GM18951 (cell line): ENCODE data around the gene DNAJC6.
"Not testable (repeated sequence)": the region's sequence is repeated elsewhere in the genome, so short reads cannot be mapped to it uniquely, and the experiment has no call there.

Source experiments
- POLR2A ChIP-seq: IDR thresholded peaks from 4 replicates; pipeline ENCODE4 v1.6.1; 2011; ENCODE audit warnings: mild to moderate bottlenecking; ENCODE audit not compliant: insufficient read length, insufficient read depth; ENCODE audit errors: extremely low read depth
- in situ Hi-C: fragments of 300-500 bp; cut with MboI; formaldehyde crosslinking; loops from one replicate; pipeline ENCODE4 v1.12.0; 2022; ENCODE audit warnings: low sequenced_read_pairs, mixed read lengths, inconsistent platforms; ENCODE audit not compliant: unreplicated experiment

DNAJC6 gene

DNA sequence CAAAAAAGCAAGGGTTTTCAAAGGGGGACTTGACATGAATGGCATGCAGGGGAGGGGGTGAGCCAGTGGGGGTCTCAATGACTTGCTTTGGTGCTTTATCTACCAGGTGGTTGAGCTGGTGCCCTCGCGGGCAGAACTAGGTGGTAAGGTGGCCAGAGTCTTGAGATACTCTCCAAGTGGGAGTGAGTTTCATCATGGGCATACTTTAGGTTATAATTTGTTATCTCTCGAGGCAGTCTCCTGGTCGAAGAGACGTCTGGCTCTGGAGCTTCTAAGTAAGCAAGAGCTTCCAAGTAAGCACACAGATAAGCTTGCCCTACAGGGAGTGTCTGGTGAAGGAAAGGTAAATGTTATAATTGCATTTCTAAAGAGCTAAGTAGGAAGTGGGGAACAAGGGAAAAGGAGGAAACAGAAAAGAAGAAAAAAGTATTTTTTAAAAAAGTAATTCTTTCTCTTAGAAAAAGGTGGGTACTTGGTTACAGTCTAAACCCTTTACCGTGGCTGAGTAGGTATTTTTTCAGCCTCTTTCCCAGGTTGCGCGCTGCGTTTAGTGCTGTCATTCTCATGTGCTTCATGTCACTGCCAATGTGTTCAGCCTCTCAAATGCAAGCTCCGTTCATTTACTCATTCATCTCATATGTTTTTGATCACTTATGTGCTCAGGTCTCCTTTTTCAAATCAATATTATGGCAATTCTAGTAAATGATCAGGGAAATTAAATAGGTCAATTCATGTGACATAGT, 31.6 kb upstream of the DNAJC6 start:
- in situ Hi-C loops: no loop called here

DNA sequence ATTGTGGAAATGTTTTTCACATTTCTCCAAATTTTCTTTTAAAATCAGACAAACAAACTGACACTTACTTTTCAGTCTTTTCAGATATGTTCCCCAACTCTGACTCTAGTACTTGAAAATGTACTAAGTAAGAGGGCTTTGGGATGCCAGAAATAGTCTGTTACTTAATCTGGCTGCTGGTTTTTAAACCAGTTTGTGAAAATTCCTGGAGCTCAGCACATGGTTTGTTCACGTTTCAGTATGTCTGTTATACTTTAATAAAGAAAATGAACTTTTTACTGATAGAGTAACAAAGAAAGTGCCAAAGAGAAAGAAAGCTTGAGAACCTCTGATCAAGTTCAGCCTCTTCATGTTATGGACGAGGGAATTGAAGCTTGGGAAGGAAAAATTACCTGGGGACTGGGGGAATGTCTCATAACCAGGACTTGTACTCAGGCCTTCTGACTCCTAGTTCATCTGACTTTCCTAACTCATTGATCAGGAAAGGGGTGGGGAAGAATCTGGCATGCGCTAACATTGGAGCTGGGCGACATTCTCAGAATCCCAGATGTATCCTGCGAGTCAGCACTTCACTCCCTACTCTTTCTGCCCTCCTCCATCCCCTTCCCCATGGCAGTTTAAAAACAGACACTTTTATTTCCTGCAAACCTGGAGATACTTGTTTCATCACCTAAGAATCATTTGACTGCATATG, 30.8 kb upstream of the DNAJC6 start:
- TF ChIP-seq POLR2A: no peak
- in situ Hi-C loops: no loop called here

More for the DNA sequence above, 31.6 kb upstream of the DNAJC6 start:
- TF ChIP-seq POLR2A: no peak

DNA sequence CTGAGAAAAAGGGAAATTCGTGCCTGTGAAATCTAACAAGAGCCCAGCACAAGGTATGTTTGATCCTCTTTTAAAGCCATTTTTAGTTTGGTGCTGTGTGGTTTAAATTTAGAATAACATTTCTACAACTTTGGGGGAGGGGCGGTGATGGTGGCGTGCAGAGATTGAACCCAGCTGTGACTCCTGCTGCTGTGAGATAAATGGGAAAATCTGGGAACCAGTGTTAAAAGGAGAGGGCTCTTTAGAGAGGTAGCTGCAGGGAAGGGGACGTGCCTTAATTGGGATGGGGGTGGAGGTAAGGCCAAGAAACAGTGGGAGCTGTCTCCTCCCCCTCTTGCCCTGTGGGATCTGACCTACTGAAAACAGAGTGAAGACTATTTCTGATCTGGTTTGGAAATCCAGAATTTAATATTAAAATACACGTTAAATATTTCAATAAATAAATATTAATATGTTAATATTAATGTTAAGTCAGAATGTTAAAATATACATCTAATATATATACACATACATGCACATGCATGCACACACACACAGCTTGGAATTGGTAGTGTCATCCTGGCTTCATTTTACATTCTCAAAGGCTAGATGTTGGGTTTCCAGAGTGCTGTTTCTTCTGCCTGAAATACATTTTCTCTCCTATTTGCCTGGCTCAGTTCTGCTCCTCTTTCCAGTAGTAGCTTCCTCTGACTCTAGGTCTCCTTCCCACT, 30.1 kb upstream of the DNAJC6 start:
- no peak for TF ChIP-seq POLR2A
- in situ Hi-C loops: no loop called here

DNA sequence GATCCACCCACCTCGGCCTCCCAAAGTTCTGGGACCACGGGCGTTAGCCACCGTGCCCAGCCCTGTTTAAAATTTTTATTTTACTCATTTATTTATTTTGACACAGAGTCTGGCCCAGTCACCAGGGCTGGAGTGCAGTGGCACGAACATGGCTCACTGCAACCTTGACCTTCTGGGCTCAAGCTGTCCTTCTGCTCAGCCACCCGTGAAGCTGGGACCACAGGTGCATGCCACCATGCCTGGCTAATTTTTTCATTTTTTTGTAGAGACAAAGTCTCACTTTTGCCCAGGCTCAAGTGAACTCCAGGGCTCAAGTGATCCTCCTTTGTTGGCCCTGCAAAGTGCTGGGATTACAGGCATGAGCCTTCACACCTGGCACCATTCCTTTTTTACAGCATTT, 27.5 kb upstream of the DNAJC6 start:
- in situ Hi-C loops: no loop called here
- no peak for TF ChIP-seq POLR2A

DNA sequence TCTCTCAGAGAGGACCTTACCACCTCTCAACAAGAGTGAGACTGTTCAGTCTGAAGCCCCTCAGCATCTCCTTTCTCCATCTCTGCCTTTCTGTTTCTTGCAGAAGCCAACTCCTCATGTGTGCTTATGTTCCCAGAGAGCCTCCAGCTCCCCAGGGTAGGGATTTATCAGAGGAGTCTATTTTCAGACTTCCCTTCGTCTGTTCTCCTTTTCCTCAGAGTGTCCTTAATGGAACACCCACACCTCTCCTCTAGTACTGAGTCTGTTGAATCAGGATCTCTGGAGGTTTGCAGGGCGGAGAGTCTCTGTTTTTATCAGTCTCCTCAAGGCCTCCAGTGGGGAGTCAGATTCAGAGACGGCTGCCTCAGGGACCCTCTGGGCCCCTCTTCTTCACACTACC, 25.1 kb upstream of the DNAJC6 start:
- no peak for TF ChIP-seq POLR2A
- in situ Hi-C loops: no loop called here

DNA sequence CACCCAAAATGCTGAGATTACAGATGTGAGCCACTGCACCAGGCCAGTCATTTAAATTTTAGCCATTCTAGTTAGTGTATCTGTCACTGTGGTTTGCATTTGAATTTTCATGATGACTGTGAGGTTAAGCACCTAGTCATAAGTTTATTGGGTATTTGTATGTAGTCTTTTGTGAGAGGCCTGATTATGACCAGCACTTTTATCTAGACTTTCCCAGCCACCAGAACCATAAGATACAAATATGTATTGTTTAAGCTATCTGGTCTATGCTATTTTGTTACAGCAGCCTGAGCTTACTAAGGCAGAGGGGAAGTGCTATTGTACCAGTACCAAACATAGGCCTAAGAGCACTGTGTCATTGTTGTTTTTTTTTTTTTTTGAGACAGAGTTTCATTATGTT, 19.9 kb upstream of the DNAJC6 start:
- in situ Hi-C loops: no loop called here
- TF ChIP-seq POLR2A: no peak

DNA sequence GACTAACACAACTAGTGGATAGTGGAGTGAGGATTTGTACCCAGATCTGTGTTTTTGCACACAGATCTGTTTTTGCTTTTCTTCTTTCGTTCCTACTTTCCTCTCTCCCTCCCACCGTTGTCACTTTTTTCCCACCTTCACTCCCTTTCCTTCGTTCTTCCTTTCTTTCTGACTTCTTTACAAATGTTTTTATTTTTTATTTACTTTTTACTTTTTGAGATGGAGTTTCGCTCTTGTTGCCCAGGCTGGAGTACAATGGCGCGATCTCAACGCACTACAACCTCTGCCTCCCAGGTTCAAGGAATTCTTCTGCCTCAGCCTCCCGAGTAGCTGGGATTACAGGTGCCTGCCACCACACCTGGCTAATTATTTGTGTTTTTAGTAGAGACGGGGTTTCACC, 17.5 kb upstream of the DNAJC6 start:
- in situ Hi-C loops: not testable (repeated sequence)

DNA sequence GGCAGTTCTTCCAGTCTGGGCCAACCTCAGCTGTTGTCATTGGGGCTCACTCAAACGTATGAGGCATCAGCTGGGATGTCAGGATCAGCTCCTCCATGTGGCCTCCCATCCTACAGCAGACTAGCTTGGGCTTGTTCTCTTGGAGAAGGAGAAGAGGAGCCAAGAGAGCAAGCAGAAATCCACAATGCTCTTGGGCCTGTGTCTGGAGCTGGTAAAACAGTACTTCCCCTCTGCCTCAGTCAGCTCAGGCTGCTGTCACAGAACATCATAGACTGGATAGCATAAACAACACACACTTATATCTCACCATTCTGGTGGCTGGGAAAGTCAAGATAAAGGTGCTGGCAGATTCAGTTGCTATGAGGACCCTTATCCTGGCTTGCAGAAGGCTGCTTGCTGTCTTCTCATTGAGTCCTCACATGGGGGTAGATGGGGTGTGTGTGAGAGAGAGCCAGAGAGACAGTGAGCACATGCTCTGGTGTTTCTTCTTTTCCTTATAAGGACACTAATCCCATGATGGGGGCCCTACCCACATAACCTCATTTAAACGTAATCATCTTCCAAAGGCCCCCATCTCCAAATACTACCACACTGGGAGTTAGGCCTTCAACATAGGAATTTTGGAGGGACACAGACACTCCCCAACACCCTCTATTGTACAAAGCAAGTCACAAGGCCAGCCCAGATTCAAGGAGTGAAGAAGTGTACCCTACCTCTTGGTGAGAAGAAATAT, 16.3 kb upstream of the DNAJC6 start:
- in situ Hi-C loops: no loop called here
- no peak for TF ChIP-seq POLR2A

DNA sequence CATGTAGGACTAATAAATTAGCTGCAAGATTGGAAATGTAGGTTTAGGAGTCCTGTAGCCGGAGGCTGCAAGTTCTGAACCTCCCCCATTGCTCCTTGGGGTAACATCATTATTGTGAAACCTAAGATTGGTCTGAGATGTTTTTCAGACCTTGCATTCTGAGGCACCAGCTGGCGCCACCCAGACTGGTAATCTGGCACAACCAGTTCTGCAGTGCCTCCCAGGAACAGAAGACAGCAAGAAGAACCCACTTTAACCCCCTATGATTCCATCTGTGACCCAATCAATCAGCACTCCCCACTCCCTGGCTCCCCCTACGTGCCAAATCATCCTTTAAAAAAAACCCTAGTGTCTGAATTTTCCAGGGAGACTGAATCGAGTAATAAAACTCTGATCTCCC, 11.6 kb upstream of the DNAJC6 start:
- in situ Hi-C loops: no loop called here
- no peak for TF ChIP-seq POLR2A

DNA sequence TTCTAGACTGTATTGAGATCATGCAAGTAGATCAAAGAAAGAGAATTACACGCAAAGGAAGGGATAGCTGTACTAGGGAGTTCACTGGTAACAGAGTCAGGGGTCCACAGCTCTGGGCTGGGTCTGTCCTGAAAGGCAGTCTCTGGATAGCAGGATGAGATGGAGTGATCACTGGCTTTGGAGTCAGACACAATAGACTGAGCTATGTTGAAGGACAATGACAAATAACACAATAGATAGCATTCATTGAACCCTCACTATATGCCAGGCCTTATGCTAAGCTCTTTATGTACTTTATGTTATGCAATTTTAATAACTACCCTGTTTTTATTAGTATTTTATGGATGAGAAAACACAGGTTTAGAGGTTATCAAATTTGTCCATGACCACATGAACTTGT, 10.0 kb upstream of the DNAJC6 start:
- no peak for TF ChIP-seq POLR2A
- in situ Hi-C loops: no loop called here

DNA sequence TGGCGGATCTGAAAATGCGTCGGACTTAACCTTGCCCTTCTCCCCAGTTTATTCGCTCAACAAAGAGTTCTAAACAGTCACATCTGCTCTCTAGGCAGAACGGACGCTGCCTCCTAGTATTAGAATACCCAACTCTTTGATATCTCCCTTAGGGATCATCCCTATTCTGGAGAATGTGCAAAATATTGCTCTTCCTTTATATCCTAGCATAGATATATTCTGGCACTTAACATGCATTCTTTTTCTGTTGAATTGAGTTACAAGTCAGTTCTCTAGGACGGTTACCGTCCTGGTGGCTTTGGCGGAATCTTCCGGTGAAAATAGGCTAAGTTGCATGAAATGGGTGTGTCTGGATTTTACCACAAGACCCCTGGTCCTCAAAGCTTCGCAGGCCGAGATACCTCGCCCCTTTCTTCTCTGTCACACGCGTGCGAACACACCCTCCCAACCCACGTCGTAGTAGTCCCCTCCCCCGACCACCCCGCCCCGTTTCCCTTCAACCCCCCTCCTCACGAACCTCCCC, 501 bp upstream of the DNAJC6 start:
- TF ChIP-seq POLR2A: no peak
- in situ Hi-C loops: no loop called here

DNA sequence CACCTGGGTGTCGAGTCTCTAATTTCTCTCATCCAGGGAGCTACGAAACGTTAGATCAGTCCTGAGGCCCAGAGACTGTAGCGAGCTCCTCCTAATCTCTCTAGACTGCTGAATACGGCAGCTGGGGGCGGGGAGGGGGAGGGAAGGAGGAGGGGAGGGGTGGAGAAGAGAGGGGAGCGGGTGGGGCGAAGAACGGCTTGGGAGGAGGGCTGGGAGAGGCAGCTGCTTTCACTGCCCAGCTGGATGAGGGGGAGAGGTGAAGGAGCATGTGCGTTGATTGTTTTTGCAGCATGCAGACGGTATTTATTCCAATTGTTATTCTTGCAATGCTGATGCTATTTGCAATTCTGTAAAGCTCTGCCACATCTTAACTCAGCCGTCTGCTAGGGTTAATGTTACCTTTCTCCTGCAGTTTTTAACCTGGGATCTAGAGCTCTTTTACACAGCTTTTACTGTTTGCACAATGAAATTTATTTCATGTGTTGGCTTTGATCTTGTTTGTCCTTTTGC, 790 bp downstream of the DNAJC6 start:
- TF ChIP-seq POLR2A: no peak
- in situ Hi-C loops: no loop called here

DNA sequence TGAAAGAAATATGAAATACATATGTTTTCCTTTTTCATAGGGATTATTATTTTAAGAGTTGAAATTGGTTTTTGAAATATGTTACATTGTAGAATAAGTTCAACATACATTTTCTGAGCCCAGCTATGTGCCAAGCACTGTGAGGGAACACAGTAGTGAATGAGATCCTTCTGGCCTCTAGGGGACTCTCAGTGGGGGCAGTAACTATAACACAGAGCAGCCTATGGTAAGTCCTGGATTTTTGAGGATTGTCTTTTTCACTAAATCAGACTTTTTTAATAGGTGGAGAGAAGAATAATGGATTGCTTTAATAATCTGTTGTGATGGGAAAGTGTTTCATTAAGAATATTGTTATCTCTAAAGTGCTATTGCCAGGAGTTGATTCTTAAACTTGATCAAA, 2.4 kb downstream of the DNAJC6 start:
- TF ChIP-seq POLR2A: no peak
- in situ Hi-C loops: no loop called here

DNA sequence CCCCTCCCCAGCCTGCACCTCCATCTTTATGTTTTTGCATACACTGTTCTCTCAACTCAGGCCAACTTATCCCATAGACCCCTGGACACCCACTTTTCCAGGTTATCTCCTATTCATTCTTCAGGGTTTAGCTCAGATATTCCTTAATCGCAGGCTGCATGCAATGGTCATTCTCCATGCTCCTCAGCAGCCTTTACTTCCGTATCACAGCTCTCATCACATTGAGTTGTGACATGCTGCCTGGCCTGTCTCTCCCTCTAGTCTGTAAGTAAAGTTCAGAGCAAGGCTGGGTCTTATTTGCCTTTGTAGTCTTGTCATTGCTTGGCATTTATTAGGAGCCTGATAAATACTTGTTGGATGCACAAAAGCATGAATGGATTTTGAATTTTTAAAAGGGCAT, 6.9 kb downstream of the DNAJC6 start:
- TF ChIP-seq POLR2A: no peak

More for the DNA sequence above, 6.9 kb downstream of the DNAJC6 start:
- in situ Hi-C loops: no loop called here
